Vagina (tissue), 2 donors: ENCODE measurements around the gene ITK. TPM values are rescaled to one million over a fixed set of nuclear protein-coding genes. Genes with fewer than 3 reads are reported as not detected.
A peak's percentile ranks its signal among the peaks of the same experiment; 100 is the strongest.
"Not testable (repeated sequence)": the region's sequence is repeated elsewhere in the genome, so short reads cannot be mapped to it uniquely, and the experiment has no call there.

Source experiments
- DNase-seq, 2 donors: peaks; one replicate each; pipeline ENCODE4 v3.0.0-alpha.2; 2017; ENCODE audit errors: extremely low spot score in 2 of 2
- H3K27ac ChIP-seq: fragments of 200-600 bp; sonication (generic); one replicate; pipeline ENCODE4 v1.5.1; 2019
- H3K27me3 ChIP-seq: fragments of 200-600 bp; sonication (generic); one replicate; pipeline ENCODE4 v1.5.1; 2019
- H3K36me3 ChIP-seq, 2 donors: fragments of 200-600 bp; sonication (generic); one replicate each; pipeline ENCODE4 v1.5.1; 2017 to 2019
- H3K4me1 ChIP-seq: fragments of 200-600 bp; sonication (generic); one replicate; pipeline ENCODE4 v1.5.1; 2019
- H3K4me3 ChIP-seq, 2 donors: fragments of 200-600 bp; sonication (generic); 1 replicate in 1 of 2; 2 replicates in 1 of 2; pipeline ENCODE4 v1.5.1; 2016 to 2019
- H3K9me3 ChIP-seq: fragments of 200-600 bp; sonication (generic); one replicate; pipeline ENCODE4 v1.5.1; 2019
- CTCF ChIP-seq, 3 experiments: fragments of 450-650 bp in 2 of 3; fragments of 200-600 bp in 1 of 3; sonication (generic) in 1 of 3; IDR thresholded peaks; one replicate each; pipeline ENCODE4 v1.5.1; 2017 to 2019; ENCODE audit warnings: antibody characterized with exemption in 3 of 3, mild to moderate bottlenecking in 2 of 3, moderate library complexity in 2 of 3
- POLR2A ChIP-seq, 2 donors: fragments of 450-650 bp; IDR thresholded peaks; one replicate each; pipeline ENCODE4 v1.6.1; 2017; ENCODE audit warnings: antibody characterized with exemption in 2 of 2, mild to moderate bottlenecking in 2 of 2, moderate library complexity in 2 of 2
- POLR2AphosphoS5 ChIP-seq, 2 donors: sonication (generic); formaldehyde crosslinking; IDR thresholded peaks; one replicate each; pipeline ENCODE4 v1.9.0; 2017; ENCODE audit warnings: antibody characterized with exemption in 2 of 2, mild to moderate bottlenecking in 2 of 2, low read depth in 1 of 2; ENCODE audit not compliant: insufficient read depth in 1 of 2
- intact Hi-C: fragments of 100-400 bp; cut with DNase I; formaldehyde crosslinking; loops from one replicate; pipeline ENCODE4 v1.15.1; 2023
- total RNA-seq: library from RNA; depleted of rRNA; stranded (reverse); fragments of >200 nt; gene quantifications from one replicate; pipeline ENCODE4 v1.2.3, GENCODE V29; 2016

The ITK gene
- total RNA-seq, 1 donor from 2014 or later, result 15.7 TPM

- DNase-seq, result no peak
- intact Hi-C loops, result no loop called here
These were observed 2.7 kb upstream of the ITK start for GRCh38 chr5:157177953-157178352.

GRCh38 chr5:157178966-157179365, 1.7 kb upstream of the ITK start:
- DNase-seq, result no peak
- H3K36me3 ChIP-seq, result no peaks in the 10 kb centered on the region
- H3K4me1 ChIP-seq, result no peaks in the 10 kb centered on the region
- intact Hi-C loops, result no loop called here
- TF ChIP-seq POLR2AphosphoS5 (IDR thresholded peaks at IDR 0.05; ENCODE audit: insufficient read depth in 1 of 2, low read depth in 1 of 2) (no peak), CTCF (IDR thresholded peaks at IDR 0.05) (no peak), POLR2A (IDR thresholded peaks at IDR 0.05) (no peak)
- H3K27ac ChIP-seq, result no peak overlapping the region
- no peaks in the 10 kb centered on the region for H3K9me3 ChIP-seq
- no peak overlapping the region for H3K4me3 ChIP-seq
- H3K27me3 ChIP-seq, result no peaks in the 10 kb centered on the region

More at GRCh38 chr5:157177953-157178352, 2.7 kb upstream of the ITK start:
- H3K4me1 ChIP-seq, result no peaks in the 10 kb centered on the region
- no peak overlapping the region for H3K27ac ChIP-seq
- H3K9me3 ChIP-seq, result no peaks in the 10 kb centered on the region
- no peaks in the 10 kb centered on the region for H3K36me3 ChIP-seq
- no peaks in the 10 kb centered on the region for H3K27me3 ChIP-seq
- no peak for TF ChIP-seq POLR2AphosphoS5 (IDR thresholded peaks at IDR 0.05; ENCODE audit: insufficient read depth in 1 of 2, low read depth in 1 of 2)
- TF ChIP-seq CTCF (IDR thresholded peaks at IDR 0.05), result no peak
- H3K4me3 ChIP-seq, result no peak overlapping the region

GRCh38 chr5:157182143-157182757, 1.6 kb downstream of the ITK start:
- TF ChIP-seq POLR2A (IDR thresholded peaks at IDR 0.05) (no peak), POLR2AphosphoS5 (IDR thresholded peaks at IDR 0.05; ENCODE audit: insufficient read depth in 1 of 2, low read depth in 1 of 2) (no peak)

GRCh38 chr5:157184117-157184670, 3.6 kb downstream of the ITK start:
- H3K36me3 ChIP-seq, result no peaks in the 10 kb centered on the region
- no peaks in the 10 kb centered on the region for H3K4me1 ChIP-seq
- no peak overlapping the region for H3K4me3 ChIP-seq
- no peaks in the 10 kb centered on the region for H3K27me3 ChIP-seq
- H3K9me3 ChIP-seq, result no peaks in the 10 kb centered on the region
- no peak overlapping the region for H3K27ac ChIP-seq
- intact Hi-C loops, result no loop called here
- no peak for DNase-seq
- TF ChIP-seq CTCF (IDR thresholded peaks at IDR 0.05) (no peak), POLR2A (IDR thresholded peaks at IDR 0.05) (no peak), POLR2AphosphoS5 (IDR thresholded peaks at IDR 0.05; ENCODE audit: insufficient read depth in 1 of 2, low read depth in 1 of 2) (no peak)

More at GRCh38 chr5:157182143-157182757, 1.6 kb downstream of the ITK start:
- Histone ChIP-seq H3K27me3 (no peaks in the 10 kb centered on the region), H3K4me3 (peak overlapping the region in 1 of 2 donors; percentile 21), H3K9me3 (no peaks in the 10 kb centered on the region), H3K4me1 (no peaks in the 10 kb centered on the region), H3K27ac (no peak overlapping the region), H3K36me3 (no peaks in the 10 kb centered on the region)
- DNase-seq, result no peak
- intact Hi-C loops, result no loop called here

- intact Hi-C loops, H3K4me1 ChIP-seq, H3K27ac ChIP-seq, H3K27me3 ChIP-seq, DNase-seq, H3K9me3 ChIP-seq, H3K36me3 ChIP-seq, H3K4me3 ChIP-seq: not testable (repeated sequence)
These were observed 4.5 kb downstream of the ITK start for GRCh38 chr5:157185122-157185521.

DNA sequence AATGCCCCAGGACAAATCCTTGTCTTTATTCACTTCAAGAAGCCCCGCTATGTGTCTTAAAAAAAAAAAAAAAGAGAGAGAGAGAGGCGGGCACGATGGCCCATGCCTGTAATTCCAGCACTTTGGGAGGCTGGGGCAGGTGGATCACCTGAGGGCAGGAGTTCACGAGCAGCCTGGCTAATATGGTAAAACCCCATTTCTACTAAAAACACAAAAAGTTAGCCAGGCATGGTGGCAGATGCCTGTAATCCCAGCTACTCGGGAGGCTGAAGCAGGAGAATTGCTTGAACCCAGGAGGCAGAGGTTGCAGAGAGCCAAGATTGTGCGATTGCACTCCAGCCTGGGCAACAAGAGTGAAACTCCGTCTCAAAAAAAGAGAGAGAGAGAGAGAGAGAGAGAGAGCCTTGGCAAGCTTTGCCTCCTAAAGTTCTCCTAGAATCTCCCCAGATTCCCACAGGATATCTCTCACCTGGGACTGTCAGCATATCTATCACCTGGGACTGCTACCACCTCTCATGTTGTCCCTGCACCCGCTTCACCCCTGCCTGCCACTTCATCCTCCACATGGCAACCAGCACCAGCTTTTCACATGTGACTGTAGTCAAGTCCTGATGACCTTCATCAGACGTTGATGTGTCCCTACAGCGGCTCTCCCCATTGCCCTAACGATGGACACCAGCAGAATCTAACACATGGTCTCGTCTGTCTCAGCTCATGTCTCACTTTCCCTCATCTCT, 5.8 kb downstream of the ITK start:
- no peak for DNase-seq
- Histone ChIP-seq H3K27ac (no peak overlapping the region), H3K9me3 (no peaks in the 10 kb centered on the region), H3K27me3 (no peaks in the 10 kb centered on the region), H3K4me3 (no peak overlapping the region), H3K4me1 (no peaks in the 10 kb centered on the region), H3K36me3 (no peaks in the 10 kb centered on the region)
- TF ChIP-seq CTCF (IDR thresholded peaks at IDR 0.05), result no peak
- no peak for TF ChIP-seq POLR2A (IDR thresholded peaks at IDR 0.05)
- intact Hi-C loops, result no loop called here
